ENCODE measurements around the gene CASP8.

CASP8 gene

DNA sequence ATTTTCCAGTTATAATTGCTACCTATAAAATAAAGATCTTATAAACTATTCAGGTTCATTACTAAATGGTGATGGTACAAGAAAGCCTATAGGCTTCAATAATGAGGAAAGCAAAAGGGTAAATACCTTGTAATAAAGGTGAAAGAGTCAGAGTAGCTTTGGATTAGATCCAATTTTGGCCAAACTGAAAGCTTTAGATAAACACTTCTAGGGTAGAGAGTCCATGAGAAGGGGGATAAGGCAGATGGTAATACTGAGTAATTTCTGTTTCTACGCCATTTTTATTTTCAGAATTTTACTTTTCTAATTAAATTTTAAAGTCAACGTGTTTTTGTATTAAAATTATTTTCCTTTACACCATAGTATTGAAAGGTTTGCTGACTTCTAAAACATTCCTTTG lies 9.4 kb downstream of the CASP8 start:
- H3K4me3 ChIP-seq (ENCODE audit: control insufficient read depth, low read depth, low read length) = no peak overlapping the region
- no peak for DNase-seq (ENCODE audit: low read depth)
- TF ChIP-seq, protein P1, sequence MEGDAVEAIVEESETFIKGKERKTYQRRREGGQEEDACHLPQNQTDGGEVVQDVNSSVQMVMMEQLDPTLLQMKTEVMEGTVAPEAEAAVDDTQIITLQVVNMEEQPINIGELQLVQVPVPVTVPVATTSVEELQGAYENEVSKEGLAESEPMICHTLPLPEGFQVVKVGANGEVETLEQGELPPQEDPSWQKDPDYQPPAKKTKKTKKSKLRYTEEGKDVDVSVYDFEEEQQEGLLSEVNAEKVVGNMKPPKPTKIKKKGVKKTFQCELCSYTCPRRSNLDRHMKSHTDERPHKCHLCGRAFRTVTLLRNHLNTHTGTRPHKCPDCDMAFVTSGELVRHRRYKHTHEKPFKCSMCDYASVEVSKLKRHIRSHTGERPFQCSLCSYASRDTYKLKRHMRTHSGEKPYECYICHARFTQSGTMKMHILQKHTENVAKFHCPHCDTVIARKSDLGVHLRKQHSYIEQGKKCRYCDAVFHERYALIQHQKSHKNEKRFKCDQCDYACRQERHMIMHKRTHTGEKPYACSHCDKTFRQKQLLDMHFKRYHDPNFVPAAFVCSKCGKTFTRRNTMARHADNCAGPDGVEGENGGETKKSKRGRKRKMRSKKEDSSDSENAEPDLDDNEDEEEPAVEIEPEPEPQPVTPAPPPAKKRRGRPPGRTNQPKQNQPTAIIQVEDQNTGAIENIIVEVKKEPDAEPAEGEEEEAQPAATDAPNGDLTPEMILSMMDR (conservative IDR thresholded peaks at IDR 0.05; ENCODE audit: control insufficient read depth, insufficient read depth, low read depth, low read length) = no peak

DNA sequence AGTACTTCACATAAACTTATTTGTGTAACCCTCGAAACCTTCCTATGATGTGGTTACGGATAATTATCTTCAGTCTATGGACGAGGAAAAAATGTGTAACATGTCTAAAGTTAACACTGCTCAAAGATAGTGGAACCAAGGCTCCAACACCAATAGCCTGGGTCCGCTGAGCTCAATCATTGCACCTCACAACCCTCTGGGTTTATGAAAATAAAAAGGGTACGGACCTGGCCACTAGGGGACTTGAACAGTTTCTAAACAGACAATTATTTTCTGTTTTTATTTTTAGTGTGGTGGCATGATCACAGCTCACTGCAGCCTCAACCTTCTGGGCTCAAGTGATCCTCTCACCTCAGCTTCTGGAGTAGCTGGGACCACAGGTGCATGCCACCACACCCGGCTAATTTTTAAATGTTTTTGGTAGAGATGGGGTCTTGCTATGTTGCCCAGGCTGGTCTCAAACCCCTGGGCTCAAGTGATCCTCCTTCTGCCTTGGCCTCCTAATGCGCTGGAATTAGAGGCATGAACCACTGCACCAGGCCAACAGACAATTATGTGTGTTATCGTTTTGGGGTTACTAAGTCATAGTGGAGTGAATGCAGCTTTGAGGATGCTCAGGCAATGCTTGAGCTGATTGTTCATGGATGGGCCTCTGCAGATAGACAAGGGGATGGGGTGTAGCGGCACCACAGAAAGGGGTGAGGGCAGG lies 10.1 kb downstream of the CASP8 start:
- H3K4me3 ChIP-seq (ENCODE audit: control insufficient read depth, low read depth, low read length) = no peak overlapping the region
- TF ChIP-seq, protein P1 (conservative IDR thresholded peaks at IDR 0.05; ENCODE audit: control insufficient read depth, insufficient read depth, low read depth, low read length) = no peak
- no peak for DNase-seq (ENCODE audit: low read depth)

DNA sequence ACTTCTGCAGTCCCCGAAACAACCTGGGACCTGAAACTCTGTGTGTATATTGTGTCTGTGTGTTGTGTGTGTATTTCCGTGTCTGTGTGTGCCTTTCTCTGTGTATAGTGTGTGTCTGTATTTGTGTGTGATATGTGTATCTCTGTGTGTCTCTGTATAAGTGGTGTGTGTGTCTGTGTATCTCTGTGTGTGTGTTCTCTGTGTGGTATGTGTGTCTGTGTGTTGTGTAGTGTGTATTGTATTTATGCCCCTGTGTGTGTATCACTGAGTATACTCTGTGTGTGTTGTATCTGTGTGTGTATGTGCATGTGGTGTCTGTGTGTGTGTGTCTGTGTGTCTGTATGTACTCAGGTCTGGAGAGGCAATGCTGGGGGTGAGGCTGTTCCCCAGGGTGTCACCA lies 11.6 kb downstream of the CASP8 start:
- TF ChIP-seq, protein P1 (conservative IDR thresholded peaks at IDR 0.05; ENCODE audit: control insufficient read depth, insufficient read depth, low read depth, low read length) = no peak

DNA sequence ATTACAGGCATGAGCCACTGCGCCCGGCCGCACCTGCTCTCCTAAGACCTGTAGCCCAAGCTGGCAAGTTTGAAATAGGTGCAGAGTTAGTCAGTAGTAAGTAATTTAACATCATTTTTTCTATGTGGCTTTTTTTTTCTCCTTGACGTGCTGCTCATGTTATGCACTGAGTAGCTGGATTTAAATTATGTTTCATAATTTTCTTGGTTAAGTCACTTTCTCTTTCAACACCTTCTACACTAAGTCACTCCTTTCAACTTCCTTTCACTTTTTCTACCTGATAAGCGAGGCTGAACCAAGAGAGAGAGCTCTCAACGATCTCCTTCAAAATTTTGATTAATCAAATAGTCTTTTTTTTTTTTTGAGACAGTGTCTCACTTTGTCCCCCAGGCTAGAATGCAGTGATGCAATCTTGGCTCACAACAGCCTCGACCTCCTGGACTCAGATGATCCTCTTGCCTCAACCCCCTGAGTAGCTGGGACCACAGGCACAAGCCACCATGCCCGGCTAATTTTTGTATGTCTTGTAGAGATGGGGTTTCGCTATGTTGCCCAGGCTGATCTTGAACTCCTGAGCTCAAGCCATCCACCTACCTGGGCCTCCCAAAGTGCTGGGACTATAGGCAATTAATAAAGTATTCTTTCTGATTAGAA lies 13.1 kb downstream of the CASP8 start:
- no peak overlapping the region for H3K4me3 ChIP-seq (ENCODE audit: control insufficient read depth, low read depth, low read length)
- no peak for DNase-seq (ENCODE audit: low read depth)
- TF ChIP-seq, protein P1 (conservative IDR thresholded peaks at IDR 0.05; ENCODE audit: control insufficient read depth, insufficient read depth, low read depth, low read length) = no peak

More for the DNA sequence above, 11.6 kb downstream of the CASP8 start:
- DNase-seq (ENCODE audit: low read depth) = no peak
- no peak overlapping the region for H3K4me3 ChIP-seq (ENCODE audit: control insufficient read depth, low read depth, low read length)

DNA sequence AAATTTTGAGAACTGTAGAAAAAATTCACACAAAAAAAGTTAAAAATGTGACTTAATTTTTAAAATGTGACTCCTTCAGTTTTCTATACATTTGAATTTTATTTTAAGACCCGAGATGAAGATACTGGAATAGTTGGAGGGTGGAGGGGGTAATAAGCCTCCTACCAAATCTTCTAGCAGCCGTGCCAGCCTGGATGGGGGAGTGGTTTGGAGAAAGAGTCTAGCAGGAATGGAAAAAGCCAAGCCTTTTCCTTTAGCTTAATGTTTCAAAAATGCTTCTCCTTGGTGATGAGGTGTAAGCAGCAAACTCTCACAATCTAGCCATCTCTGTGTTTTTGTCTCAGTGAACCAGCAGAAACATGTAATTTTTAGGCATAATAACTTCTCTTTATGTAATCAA lies 14.7 kb downstream of the CASP8 start:
- TF ChIP-seq, protein P1 (conservative IDR thresholded peaks at IDR 0.05; ENCODE audit: control insufficient read depth, insufficient read depth, low read depth, low read length) = no peak
- no peak for DNase-seq (ENCODE audit: low read depth)
- H3K4me3 ChIP-seq (ENCODE audit: control insufficient read depth, low read depth, low read length) = no peak overlapping the region

DNA sequence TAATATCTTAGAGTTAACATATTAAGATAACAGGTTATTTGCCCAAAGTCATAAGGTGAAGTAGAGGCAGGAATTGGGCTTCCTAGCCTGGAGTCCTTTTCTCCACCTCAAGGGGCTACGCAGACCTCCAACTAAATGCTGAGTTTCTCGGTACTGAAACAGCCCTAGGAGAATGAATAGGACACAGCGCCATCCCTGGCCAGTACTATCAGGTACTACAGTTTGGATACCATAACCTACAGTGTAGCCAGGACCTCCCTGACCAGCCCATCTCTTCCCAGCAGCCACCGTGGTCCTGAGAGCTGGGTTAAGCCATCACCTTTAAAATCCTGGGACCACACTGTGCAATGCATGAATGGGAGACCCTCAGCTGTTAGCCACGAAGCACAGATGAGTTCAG lies 15.7 kb downstream of the CASP8 start:
- DNase-seq (ENCODE audit: low read depth) = no peak
- TF ChIP-seq, protein P1 (conservative IDR thresholded peaks at IDR 0.05; ENCODE audit: control insufficient read depth, insufficient read depth, low read depth, low read length) = no peak
- H3K4me3 ChIP-seq (ENCODE audit: control insufficient read depth, low read depth, low read length) = no peak overlapping the region
